GM19328 (cell line): ENCODE results near the gene CPNE8.

Experiments used
- ATAC-seq: cut with Tn5 transposase; IDR thresholded peaks from one replicate; pipeline ENCODE4 v1.9.1; 2021; ENCODE audit warnings: mild to moderate bottlenecking, moderate library complexity; ENCODE audit not compliant: unreplicated experiment

CPNE8 gene

DNA sequence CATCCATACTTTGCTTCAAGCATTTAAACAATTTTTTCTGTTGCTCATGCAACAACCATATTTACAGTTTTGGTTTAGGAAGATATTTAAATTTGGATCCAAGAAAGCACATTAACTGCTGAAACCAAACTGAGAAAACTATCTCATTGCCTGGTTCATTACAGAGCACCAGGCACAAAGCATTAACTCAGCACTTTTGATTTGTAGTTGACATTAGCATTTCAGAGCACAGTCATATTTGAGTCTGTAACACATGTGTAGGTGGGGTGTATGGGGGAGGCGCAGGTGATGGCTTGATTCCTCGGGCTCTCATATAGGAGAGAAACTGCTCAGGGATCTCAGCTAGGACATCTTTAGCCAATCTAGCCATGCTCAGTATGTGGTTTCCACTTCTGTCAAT lies 251.7 kb downstream of the CPNE8 start:
- no peak for ATAC-seq

DNA sequence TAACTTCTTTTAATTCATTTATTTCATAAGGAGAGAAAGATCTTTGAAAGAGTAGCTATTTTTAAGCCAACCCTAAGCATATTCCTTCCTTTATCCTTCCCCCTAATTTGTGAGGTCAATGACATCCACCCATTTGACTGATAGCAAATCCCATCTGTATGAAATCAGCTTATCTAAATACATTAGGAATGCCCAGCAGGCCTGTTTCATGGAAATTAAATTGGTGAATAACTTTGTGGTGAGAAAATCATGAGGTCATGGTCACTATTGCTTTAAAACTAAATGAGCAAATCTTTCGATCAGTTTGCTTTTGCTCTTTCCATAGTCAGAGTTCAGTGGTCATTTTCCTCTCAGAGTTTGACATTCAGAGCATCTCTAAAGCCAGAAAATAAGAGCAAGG lies 256.6 kb downstream of the CPNE8 start:
- ATAC-seq: no peak

DNA sequence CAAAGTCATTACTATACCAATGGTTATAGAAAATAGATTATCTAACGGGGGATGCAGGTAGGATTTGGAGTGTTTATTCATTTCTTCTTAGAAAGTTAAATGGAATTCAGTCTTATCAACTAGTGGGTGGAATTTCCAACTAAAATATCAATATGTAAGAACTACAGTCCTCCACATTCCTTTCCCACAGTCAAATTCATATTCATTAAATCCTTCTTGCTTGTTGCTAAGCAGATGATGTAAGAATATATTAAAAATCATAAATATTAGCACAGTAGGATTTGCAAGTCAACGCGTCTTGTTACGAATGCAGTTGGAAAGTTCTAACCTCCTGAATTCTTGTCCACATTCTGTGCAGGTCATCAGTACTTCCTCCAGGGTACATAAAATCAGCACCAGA lies 259.2 kb downstream of the CPNE8 start:
- no peak for ATAC-seq

DNA sequence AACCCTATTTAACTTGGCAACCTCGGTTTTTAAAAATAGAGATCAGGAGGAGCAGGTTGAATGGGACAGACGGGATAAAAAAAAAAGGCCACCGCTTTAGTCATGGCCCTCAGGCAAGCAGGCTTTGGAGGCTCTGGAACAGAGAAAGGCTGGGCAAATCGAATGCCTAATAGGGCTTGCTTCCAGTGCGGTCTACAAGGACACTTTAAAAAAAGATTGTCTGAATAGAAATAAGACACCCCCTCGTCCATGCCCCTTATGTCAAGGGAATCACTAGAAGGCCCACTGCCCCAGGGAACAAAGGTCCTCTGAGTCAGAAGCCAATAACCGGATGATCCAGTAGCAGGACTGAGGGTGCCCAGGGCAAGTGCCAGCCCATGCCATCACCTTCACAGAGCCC lies 265.8 kb downstream of the CPNE8 start:
- no peak for ATAC-seq

DNA sequence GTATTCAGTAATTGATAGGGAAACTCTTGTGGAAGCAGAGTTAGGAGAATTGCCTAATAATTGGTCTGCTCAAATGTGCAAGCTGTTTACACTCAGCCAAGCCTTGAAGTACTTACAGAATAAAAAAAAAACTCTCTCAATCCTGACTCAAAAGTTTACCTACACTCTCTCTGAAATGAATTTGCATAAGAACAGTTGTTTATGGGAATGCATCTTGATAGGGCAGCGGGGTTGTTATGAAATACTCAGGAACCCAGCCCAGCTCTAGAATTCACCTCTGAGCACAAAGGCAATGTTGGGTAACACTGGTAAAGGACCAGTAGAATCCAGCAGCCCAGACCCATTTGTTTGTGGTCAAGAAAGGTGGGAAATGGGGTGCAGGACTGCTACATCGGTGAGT lies 267.0 kb downstream of the CPNE8 start:
- ATAC-seq: no peak

DNA sequence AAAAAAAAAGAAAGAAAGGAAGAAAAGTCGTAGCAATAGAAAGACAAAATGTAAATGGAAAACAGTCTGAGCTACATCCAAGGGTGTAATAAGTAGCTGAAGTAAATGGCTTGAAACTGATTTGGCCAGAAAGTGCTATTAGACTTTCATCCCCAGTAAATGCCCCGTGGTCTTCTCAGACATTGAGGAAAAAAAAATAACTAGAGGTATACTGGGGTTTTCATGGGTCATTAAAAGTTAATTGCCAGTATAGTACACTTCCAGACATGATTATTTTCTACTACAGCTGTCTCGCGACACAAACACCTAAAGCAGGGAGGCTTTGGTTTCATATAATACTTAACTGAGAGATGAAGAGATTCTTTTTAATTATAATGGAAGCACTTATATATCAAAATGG lies 271.9 kb downstream of the CPNE8 start:
- no peak for ATAC-seq

DNA sequence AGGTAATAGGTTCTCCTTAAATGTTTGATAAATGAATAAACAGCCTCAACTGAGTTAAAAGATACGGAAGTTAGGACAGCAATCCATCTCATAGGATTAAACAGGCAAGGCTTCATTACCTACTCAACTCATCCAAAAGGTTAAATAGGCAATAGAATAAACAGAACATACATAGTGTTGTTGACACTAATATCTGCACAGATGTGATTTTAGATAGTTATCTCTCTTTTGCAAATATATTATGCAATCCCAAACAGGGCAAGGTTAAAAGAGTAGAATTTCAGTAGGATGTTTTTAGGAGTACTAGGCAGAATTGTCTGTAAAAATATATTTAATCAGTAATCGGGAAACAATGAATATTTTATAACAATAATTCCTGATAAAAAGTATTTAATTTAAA lies 276.3 kb downstream of the CPNE8 start:
- no peak for ATAC-seq

DNA sequence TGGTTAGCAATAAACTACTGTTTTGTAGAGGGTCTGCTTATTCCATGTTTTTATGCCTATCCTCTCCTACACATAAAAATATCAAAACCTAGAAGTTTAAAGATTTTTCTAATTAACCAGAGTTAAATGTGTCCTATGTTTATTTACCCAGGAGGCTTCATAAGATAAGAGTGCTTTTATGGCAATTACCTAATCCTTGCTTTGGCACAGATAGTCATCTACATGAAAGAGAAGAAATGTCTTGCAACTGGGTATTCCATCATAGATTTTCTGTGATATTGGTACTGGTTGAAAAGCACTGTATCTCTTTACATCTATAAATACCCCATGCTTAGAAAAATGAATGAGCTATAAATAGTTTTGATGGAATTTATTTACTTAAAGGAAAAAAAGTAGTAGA lies 277.1 kb downstream of the CPNE8 start:
- no peak for ATAC-seq

DNA sequence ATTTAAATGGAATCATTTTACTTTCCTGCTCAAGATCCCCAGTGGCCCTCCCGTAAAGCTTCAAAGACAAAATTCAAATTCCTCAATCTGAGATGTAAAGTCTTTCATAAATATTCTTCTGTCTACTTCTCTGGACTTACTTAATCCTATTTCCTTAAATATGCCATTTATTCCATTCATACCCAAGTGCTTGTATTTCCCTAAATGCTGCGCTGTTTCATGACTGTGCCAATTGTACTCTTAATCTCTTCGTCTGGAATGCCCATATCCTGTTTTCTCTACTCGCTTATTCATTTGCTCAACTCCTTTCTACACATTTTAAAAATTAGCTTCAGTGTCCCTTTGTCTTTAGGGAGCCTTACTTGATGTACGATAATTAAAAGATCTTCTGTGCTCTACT lies 280.1 kb downstream of the CPNE8 start:
- no peak for ATAC-seq

DNA sequence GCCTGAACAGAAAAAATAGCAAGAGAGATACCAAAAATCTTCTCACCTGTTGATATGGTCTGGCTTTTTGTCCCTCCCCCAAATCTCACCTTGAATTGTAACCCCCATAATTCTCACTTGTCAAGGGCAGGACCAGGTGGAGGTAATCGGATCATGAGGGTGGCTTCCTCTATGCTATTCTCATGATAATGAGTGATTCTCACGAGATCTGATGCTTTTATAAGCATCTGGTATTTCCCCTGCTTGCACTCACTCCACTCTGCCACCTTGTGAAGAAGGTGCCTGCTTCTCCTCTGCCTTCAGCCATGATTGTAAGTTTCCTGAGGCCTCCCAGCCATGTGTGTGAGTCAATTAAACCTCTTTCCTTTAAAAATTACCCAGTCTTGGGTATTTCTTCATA lies 291.2 kb downstream of the CPNE8 start:
- no peak for ATAC-seq

DNA sequence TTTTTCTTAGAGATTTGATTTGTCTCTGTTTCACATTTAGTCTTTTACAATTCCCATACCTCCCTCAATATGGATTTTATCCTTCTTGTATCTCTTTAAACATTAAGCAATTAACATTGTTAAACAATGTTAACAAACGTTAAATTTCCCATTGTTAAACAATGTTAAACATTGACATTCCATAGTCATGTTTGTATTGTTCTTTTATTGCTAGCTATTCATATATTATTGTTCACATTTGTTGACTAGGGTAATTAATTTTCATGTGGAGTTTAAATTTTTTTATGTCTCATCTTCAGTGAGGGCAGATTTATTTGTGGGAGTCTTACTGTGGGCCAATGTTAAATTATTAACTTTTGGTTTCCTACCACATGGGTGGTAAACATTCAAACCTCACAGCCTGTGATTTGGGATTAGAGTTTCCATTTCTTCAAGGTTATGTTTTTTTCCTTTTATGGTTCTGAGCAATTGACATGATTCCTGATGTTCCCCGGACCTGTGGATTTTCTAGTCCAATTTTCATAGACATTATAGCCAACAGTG lies 294.5 kb downstream of the CPNE8 start:
- ATAC-seq: no peak

DNA sequence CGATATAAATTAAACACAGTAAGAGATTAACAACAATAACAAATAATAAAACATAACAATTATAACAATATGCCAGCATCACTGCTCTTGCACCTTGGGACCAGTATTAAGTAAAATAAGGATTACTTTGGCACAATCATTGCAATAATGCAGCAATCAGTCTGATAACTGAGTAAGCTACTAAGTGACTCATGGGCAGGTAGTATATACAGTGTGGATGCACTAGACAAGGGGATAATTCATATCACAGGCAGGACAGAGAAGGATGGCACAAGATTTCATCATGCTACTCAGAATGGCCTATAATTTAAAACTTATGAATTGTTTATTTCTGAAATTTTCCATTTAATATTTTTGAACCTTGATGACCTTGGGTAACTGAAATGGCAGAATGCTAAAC lies 298.1 kb downstream of the CPNE8 start:
- ATAC-seq: no peak
